ENCODE measurements around the gene IFNAR1.
"Not testable (repeated sequence)": the region's sequence is repeated elsewhere in the genome, so short reads cannot be mapped to it uniquely, and the experiment has no call there.

The IFNAR1 gene

DNA sequence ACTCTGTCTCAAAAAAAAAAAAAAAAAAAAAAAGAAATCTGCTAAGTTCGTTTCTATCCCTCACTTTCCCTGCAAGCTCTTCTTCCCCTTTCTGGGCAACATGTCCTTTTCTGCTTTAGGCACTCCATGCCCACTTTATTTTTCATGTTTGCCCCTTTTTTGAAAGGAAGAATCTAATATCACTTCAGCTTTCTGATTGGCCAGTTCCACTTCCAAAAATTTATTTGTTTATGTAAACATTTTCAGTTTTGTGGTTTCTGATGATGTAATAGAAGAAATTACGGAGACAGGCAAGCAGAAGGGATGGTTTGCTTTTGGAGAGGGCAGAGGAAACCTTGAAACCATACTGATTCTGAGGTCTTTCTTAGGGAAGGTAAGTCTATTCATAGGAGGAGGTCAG lies 15.1 kb downstream of the IFNAR1 start:
- in situ Hi-C loops (cut with MboI; ENCODE audit: low sequenced_read_pairs), result no loop called here

DNA sequence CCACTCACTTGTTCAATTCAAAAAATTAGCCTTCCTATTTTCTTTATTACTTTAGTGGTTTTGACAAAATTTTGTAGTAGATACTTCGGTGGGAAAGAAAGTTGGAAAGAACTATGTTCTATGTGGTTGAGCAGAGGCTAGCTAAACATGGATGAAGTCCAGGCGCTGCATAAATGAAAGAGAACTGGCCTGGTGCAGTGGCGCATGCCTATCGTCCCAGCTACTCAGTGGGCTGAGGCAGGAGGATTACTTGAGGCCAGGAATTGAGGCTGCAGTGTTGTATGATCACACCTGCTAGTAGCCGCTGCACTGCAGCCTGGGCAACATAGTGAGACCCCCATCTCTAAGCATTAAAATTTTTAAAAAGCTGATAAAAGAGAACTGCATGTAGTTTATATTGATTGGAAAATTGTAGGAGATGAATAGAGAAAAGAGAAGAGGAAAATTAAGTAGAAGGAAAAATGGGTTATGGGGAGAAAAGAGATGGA lies 21.0 kb downstream of the IFNAR1 start:
- in situ Hi-C loops (cut with MboI; ENCODE audit: low sequenced_read_pairs), result no loop called here

DNA sequence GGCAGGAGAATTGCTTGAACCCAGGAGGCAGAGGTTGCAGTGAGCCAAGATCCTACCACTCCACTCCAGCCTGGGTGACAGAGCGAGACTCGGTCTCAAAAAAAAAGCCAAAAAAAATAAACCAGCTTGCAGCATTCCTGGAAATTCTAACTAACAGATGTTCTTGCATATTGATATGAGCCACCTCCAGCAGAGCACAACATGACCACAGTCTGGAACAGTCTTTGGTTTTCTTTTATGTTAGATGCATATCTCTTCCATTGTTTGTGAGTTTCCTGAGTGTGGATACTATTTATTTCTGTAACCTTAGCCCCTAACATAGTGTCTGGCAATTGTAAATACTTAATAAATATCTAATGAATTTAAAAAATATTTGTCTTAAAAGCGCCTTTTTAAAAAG lies 23.9 kb downstream of the IFNAR1 start:
- in situ Hi-C loops (cut with MboI; ENCODE audit: low sequenced_read_pairs), result no loop called here

DNA sequence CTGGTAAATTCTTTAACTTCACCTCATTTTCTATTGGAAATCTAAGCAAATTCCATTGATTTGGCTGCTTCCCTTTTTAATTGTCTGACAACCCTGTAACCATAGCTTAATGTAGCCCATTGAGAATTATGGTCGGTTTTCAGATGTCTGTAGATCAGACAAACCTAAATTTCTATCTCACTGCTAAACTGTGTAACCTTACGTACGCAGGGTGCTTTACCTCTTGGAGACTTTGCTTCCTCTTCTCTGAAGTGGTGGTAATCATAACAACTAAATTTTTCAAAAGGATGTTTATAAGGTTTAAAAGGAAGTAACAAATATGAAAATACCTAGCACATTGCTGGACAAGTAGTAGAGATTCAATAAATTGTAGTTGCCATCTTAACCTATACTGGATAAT lies 25.9 kb downstream of the IFNAR1 start:
- in situ Hi-C loops (cut with MboI; ENCODE audit: low sequenced_read_pairs), result no loop called here

DNA sequence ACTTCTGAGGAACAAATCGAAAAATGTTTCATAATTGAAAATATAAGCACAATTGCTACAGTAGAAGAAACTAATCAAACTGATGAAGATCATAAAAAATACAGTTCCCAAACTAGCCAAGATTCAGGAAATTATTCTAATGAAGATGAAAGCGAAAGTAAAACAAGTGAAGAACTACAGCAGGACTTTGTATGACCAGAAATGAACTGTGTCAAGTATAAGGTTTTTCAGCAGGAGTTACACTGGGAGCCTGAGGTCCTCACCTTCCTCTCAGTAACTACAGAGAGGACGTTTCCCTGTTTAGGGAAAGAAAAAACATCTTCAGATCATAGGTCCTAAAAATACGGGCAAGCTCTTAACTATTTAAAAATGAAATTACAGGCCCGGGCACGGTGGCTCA lies 30.6 kb downstream of the IFNAR1 start:
- in situ Hi-C loops (cut with MboI; ENCODE audit: low sequenced_read_pairs), result no loop called here

DNA sequence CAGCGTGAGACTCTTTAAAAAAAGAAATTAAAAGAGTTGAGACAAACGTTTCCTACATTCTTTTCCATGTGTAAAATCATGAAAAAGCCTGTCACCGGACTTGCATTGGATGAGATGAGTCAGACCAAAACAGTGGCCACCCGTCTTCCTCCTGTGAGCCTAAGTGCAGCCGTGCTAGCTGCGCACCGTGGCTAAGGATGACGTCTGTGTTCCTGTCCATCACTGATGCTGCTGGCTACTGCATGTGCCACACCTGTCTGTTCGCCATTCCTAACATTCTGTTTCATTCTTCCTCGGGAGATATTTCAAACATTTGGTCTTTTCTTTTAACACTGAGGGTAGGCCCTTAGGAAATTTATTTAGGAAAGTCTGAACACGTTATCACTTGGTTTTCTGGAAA lies 31.2 kb downstream of the IFNAR1 start:
- in situ Hi-C loops (cut with MboI; ENCODE audit: low sequenced_read_pairs), result no loop called here

DNA sequence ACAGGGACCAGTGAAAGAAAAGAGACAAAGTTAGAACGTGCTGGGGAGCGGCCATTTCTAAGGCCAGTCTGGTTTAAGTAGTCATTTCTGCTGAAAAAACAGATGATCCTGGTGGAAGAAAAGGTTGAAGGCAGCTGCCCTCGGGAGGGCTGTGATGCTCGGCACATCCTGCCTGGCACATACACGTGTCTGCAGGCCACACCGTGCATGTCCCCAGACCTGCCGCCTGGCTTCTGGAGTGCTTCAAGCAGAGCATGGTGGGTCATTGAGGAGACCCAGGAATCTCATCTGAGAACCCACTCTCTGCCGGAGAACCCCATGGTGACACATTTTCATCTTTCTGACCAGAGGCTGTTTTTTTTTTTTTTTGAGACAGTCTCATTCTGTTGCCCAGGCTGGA lies 32.4 kb downstream of the IFNAR1 start:
- in situ Hi-C loops (cut with MboI; ENCODE audit: low sequenced_read_pairs), result no loop called here

DNA sequence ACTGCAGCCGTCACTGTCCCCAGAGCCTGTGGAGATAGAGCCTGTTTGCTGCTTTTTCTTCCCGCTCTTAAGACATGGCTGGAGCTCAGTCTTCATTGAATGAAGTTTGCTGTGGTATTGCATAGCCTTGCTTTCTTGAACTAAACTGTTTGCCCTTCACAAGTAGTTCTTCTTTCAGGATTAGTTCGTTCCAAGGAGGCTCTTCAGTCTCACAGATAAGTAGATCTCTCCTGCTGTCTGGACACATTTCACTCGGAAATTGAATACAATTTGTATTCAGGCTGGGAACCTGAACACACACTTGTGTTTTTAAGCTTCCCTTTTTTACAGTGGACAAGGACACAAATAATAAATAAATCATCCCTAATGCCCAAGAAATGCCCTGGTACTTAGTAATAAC lies 34.7 kb downstream of the IFNAR1 start:
- in situ Hi-C loops (cut with MboI; ENCODE audit: low sequenced_read_pairs), result no loop called here

DNA sequence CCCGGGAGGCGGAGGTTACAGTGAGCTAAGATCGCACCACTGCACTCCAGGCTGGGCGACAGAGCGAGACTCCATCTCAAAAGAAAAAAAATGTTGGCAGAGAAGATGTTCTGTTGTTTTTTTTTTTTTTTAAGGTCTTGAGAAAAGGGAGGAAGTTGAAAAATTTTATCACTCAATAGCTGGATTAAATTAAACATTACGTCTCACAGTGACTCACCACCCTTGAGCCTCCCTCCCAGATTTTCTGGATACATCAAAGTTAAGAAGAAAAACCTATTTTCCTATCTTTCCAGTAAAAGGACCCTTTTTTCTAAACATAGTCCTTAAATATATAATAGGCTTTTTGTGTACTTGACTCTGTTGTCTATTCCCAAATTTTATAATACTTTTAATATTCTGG lies 35.5 kb downstream of the IFNAR1 start:
- in situ Hi-C loops (cut with MboI; ENCODE audit: low sequenced_read_pairs), result no loop called here

DNA sequence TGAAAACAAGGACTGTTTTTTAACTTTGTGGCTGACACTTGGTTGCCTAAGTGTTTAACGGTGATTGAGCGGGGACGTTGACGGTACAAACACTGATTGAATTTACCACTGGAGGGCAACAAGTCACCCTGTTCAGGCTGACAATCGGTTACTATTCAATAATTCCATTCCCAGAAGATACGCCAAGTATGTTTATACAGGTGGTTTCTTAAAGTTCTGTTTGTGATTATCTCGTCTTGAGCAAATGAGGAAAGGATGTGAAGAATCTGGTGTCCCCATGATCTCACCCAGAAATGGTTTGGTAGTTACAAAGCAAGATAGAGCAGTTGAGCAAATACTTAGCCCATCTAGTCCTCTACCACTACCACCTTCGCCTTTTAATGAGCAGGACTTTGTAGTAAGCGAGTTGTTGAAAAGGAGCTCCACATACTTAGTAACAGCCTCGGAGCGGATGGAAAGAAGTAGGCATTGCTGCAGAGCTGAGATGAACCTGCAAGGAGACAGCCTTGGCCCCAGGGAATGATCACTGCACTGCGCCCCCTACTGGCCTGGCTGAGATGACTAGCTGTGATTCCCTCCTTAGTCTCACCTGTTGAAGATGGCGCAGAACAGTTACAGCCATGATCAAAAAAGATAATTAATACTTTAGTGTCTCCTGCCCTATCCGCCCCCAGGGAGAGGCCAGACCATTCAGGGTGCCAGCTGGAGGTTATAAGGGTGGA lies 36.3 kb downstream of the IFNAR1 start:
- in situ Hi-C loops (cut with MboI; ENCODE audit: low sequenced_read_pairs), result no loop called here

DNA sequence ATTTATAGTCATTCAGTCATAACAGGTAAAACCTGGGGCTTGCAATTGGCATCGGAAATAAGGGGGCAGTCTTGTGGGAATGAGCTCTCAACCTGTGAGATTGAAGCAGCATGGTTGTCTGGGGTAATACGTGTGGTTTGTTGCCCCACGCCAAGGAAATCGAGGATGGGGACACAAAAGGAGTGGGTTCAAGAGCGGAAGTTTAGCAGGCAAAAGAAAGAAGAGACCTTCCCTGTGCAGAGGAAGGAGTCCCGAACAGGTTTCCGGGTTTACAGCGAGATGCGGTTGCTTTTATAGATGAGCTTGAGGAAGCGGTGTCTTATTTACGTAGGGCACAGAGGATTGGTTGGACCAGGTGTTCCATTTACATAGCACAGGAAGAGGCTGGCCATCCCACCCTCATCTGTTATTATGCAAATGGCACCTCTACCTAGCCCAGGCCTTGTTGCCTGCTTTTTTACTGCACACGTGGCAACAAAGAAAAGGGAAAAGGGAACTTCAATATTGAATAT lies 37.3 kb downstream of the IFNAR1 start:
- in situ Hi-C loops (cut with MboI; ENCODE audit: low sequenced_read_pairs), result no loop called here

DNA sequence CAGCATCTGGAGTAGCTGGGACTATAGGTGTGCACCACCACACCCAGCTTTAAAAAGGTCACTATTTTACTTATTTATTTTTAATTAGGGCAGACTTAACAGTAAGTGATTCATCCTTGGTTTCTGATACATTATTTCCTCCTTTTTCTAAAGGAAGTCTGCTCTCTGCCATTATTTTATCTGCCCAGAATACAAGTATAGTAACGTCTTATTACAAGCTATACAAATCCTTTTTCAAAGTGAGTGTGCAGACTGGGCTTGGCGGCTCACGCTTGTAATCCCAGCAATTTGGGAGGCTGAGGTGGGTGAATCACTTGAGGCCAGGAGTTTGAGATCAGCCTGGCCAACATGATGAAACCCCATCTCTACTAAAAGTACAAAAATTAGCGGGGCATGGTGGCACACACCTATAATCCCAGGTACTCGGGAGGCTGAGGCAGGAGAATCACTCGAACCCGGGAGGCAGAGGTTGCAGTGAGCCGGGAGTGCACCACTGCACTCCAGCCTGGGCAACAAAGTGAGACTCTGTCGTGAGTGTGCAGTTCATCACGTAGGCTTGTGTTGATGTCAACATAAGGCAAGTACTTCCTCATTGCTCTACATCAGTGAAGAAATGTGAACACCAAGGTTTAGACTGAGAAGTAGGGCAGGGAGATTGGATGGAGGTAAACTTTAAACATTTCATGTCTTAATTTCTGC lies 39.3 kb downstream of the IFNAR1 start:
- in situ Hi-C loops (cut with MboI; ENCODE audit: low sequenced_read_pairs), result not testable (repeated sequence)

DNA sequence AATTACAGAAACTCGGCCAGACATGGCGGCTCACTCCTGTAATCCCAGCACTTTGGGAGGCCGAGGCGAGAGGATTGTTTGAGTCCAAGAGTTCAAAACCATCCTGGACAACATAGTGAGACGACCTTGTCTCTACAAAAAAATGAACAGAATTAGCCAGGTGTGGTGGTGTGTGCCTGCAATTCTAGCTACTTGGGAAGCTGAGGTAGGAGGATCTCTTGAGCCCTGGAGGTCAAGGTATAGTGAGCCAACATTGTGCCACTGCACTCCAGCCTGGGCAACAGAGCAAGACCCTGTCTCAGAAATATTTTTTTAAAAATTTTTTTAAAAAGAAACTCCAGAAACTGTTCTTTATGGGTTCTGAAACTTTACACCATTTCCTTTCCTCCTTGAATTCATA lies 40.1 kb downstream of the IFNAR1 start:
- in situ Hi-C loops (cut with MboI; ENCODE audit: low sequenced_read_pairs), result no loop called here

DNA sequence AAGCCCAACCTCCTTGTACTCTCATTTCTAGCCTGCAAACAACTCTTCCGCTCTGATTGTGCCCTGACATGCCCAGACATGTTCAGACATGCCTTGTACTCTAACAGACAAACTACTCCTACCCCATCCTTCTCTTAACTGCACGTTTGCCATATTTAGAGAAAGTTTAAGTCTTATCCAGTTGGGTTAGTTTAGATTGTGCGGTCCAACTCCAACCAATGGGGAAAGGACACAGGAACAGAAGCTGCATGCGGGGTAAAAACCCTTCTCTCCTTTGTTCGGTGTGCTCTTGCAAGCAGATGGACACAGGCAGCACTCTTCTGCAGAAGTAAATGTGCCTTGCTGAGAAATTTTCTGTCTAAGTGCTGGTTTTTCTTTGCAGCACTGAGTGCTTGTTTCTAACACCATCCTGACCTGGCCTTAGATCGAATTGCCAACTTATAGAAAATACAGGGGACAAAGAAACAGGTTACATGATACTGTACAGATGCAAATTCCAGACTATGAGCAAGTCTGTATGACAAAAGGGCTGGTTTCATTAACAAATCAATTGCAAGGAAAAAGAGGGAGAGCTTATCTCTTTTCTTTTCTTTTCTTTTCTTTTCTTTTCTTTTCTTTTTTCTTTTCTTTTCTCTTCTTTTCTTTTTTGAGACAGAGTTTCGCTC lies 42.7 kb downstream of the IFNAR1 start:
- in situ Hi-C loops (cut with MboI; ENCODE audit: low sequenced_read_pairs), result no loop called here

DNA sequence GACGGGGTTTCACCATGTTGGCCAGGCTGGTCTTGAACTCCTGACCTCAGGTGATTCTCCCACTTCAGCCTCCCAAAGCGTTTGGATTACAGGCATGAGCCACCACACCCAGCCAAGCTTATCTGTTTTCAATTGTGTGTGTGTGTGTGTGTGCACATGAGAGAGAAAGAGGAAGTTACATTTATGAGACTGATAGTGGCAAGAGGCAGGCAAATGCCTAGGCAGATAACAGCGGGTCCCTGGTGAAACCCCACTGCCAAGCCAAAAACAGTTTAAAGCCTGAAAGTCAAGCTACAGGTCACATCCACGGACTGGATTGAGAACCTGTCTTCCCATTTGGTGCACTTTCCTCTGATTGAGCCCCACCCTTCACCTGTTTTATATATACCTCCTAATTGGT lies 43.4 kb downstream of the IFNAR1 start:
- in situ Hi-C loops (cut with MboI; ENCODE audit: low sequenced_read_pairs), result no loop called here

DNA sequence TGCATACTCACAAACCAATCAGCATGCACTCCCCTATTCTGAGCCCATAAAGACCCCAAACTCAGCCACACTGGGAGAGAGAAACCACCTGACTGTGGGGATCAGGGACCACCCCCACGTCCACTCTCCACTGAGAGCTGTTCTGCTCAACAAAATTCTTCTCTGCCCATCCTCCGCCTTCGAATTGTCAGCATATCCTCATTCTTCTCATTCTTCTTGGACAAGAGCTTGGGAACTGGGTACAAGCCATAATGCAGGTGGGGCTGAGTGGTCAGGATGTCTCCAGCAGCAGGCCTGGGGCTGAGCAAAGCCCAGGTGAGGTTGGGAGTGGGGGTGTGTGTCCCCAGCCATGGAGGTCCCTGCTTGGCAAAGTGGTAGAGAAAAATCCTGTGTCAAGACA lies 43.8 kb downstream of the IFNAR1 start:
- in situ Hi-C loops (cut with MboI; ENCODE audit: low sequenced_read_pairs), result no loop called here

DNA sequence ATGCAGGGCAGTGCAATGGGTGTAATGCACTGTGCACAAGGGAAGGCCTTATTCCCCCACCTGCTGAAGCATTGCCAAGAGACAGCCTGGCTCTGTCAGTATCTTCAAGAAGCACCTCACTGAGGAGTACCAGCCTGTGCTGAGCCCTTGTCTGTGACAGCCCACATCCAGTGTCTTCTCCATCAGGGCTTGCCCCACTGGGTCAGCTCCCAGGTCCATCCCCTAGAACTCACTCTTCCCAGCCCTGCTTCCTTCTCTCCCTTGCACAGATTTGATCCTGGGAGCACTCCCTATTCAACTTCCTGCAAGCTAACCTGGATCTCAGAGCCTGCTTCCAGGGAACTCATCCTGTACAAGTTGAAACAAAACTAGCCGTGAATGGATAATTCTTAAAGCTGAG lies 44.8 kb downstream of the IFNAR1 start:
- in situ Hi-C loops (cut with MboI; ENCODE audit: low sequenced_read_pairs), result no loop called here

DNA sequence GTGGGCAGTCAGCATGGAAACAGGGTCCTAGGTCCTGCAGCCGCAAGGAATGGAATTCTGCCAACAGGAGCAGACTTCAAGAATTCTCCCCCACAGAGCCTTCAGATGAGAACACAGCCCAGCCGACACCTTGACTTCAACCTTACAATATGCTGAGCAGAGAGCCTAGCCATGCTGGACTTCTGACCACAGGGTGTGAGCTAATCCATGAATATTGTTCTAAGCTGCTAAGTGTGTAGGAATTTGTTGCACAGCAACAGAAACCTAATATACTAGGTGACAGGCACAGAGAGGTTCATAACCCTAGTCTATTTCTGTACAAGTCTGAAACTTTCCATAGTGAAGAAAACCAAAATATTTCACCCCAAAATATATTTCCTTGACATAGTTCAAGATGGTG lies 45.5 kb downstream of the IFNAR1 start:
- in situ Hi-C loops (cut with MboI; ENCODE audit: low sequenced_read_pairs), result no loop called here

DNA sequence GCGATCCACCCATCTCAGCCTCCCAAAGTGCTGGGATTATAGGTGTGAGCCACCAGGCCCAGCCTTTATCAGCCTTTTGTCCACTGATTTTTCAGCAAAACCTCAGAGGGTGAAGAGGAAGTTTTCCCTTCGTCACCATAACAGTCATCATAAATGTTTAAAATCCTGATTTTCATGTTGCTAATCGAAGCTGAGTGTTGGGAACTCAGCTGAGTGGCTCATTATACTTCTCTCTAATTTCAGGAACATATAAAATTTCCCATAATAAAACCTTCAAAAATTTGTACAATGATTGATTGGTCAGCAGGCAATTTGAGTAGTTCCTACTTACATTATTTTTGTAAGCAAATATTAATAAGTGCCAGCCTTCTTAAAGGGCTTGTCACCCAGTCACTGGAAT lies 46.6 kb downstream of the IFNAR1 start:
- in situ Hi-C loops (cut with MboI; ENCODE audit: low sequenced_read_pairs), result no loop called here

DNA sequence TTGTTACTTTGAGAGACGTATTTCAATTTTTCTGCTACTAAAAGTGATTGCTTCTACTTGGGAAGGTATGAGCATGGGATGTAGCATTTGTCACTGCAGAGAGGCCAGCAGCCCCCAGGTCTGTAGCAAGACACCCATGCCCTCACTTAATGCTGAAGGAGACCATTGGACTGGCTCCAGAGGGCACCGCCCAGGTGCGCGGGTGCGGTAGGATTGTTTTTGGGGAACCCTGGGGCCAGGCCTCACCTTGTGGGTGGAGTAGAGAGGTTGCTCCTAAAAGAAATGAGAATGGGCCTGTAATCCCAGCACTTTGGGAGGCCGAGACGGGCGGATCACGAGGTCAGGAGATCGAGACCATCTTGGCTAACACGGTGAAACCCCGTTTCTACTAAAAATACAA lies 47.8 kb downstream of the IFNAR1 start:
- in situ Hi-C loops (cut with MboI; ENCODE audit: low sequenced_read_pairs), result no loop called here

DNA sequence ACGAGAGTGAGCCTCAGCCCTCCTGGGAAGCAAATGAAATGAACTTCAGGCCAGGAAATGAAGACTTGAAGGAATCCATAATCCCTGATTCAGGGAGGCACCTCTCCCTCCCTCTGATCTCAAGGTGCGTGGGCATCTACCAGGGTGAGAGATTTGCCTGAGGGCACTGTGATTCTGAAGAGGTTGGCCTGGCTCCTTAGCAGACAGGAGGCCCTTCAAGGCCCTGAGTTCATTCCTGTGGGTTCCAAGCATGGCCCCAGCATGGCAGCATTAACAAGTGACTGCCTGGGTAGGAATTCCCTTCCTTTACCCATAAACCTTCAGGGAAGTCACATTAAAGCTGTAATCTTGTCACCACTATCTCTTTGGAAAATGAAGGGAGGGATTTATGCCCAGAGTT lies 48.7 kb downstream of the IFNAR1 start:
- in situ Hi-C loops (cut with MboI; ENCODE audit: low sequenced_read_pairs), result no loop called here

DNA sequence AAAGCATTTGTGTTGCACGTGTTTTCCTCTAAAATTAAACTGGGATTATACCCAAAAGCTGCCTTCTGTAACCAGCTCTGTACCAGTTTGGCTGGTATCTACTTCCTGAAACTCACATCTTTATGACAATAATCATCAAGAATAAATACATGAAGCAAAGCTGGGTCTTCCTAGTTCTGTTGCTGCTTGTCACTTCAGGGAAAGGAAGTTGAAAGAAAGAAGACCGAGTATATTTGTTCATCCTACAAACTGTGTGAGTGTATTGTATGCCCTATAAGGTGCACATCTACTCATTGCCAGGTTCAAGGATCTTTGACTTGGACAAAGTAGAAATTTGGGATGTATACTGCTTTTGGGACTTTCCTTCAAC lies 49.3 kb downstream of the IFNAR1 start:
- in situ Hi-C loops (cut with MboI; ENCODE audit: low sequenced_read_pairs), result no loop called here

Measured in HL-60/S4 treated with retinoic acid at 250 ng/mL for 4 days and 3 days (cell line).